H9 (cell line): ENCODE data around the gene PCBP2. TPM values are rescaled to one million over a fixed set of nuclear protein-coding genes. Genes with fewer than 3 reads are reported as not detected.
"Not testable (repeated sequence)": the region's sequence is repeated elsewhere in the genome, so short reads cannot be mapped to it uniquely, and the experiment has no call there.

ENCODE experiments used
- DNase-seq: peaks from one replicate; pipeline ENCODE4 v3.0.0-alpha.2; 2017
- H2AFZ ChIP-seq: one replicate; pipeline ENCODE4 v1.6.1; 2013; ENCODE audit warnings: mild to moderate bottlenecking, low read length, control low read depth, moderate library complexity
- H2AK5ac ChIP-seq: 2 replicates; pipeline ENCODE4 v1.6.1; 2013; ENCODE audit warnings: low read length, control low read depth, mixed read lengths; ENCODE audit not compliant: insufficient read length
- H2BK120ac ChIP-seq: one replicate; pipeline ENCODE4 v1.6.1; 2013; ENCODE audit warnings: low read depth, mild to moderate bottlenecking, low read length, control low read depth, inconsistent platforms; ENCODE audit not compliant: poor library complexity, severe bottlenecking
- H2BK12ac ChIP-seq: 2 replicates; pipeline ENCODE4 v1.6.1; 2013; ENCODE audit warnings: low read length, control low read depth, mixed read lengths, low read depth; ENCODE audit not compliant: insufficient read length
- H2BK15ac ChIP-seq: 2 replicates; pipeline ENCODE4 v1.6.1; 2013; ENCODE audit warnings: low read depth, low read length, control low read depth
- H2BK20ac ChIP-seq: one replicate; pipeline ENCODE4 v1.6.1; 2013; ENCODE audit warnings: low read depth, mild to moderate bottlenecking, low read length, control low read depth, inconsistent platforms; ENCODE audit not compliant: poor library complexity, severe bottlenecking
- H2BK5ac ChIP-seq: 2 replicates; pipeline ENCODE4 v1.6.1; 2013; ENCODE audit warnings: low read length, control low read depth, mixed read lengths; ENCODE audit not compliant: insufficient read length
- H3K14ac ChIP-seq: 2 replicates; pipeline ENCODE4 v1.6.1; 2013; ENCODE audit warnings: low read length, control low read depth; ENCODE audit not compliant: insufficient read depth
- H3K18ac ChIP-seq: 2 replicates; pipeline ENCODE4 v1.6.1; 2013; ENCODE audit warnings: low read depth, mild to moderate bottlenecking, mixed read lengths, low read length, control low read depth; ENCODE audit not compliant: insufficient read length
- H3K23ac ChIP-seq: 2 replicates; pipeline ENCODE4 v1.6.1; 2013; ENCODE audit warnings: low read length, control low read depth, mixed read lengths, low read depth; ENCODE audit not compliant: insufficient read length
- H3K23me2 ChIP-seq: 2 replicates; pipeline ENCODE4 v1.6.1; 2013; ENCODE audit warnings: low read depth, mild to moderate bottlenecking, mixed read lengths, low read length, control low read depth; ENCODE audit not compliant: insufficient read length, poor library complexity, severe bottlenecking
- H3K27ac ChIP-seq: 2 replicates; pipeline ENCODE4 v1.5.1; 2013; ENCODE audit warnings: low read length, control low read depth, mixed read lengths, low read depth; ENCODE audit not compliant: insufficient read length
- H3K27me3 ChIP-seq: 2 replicates; pipeline ENCODE4 v1.6.1; 2013; ENCODE audit warnings: low read length, control low read depth, inconsistent platforms; ENCODE audit not compliant: insufficient read depth
- H3K4ac ChIP-seq: 2 replicates; pipeline ENCODE4 v1.6.1; 2013; ENCODE audit warnings: low read depth, mild to moderate bottlenecking, control low read depth, inconsistent platforms, low read length, moderate library complexity
- H3K4me1 ChIP-seq: 2 replicates; pipeline ENCODE4 v1.6.1; 2013; ENCODE audit warnings: low read length, control low read depth, inconsistent platforms; ENCODE audit not compliant: insufficient read depth
- H3K4me2 ChIP-seq: 2 replicates; pipeline ENCODE4 v1.6.1; 2013; ENCODE audit warnings: low read length, control low read depth, mixed read lengths; ENCODE audit not compliant: insufficient read length, insufficient read depth
- H3K56ac ChIP-seq: 2 replicates; pipeline ENCODE4 v1.6.1; 2013; ENCODE audit warnings: low read depth, mild to moderate bottlenecking, mixed read lengths, low read length, control low read depth; ENCODE audit not compliant: insufficient read length
- H3K79me1 ChIP-seq: 2 replicates; pipeline ENCODE4 v1.6.1; 2013; ENCODE audit warnings: low read depth, mild to moderate bottlenecking, moderate library complexity, low read length, control low read depth, inconsistent platforms; ENCODE audit not compliant: insufficient read depth, poor library complexity, severe bottlenecking
- H3K79me2 ChIP-seq: 2 replicates; pipeline ENCODE4 v1.6.1; 2013; ENCODE audit warnings: low read length, control low read depth, inconsistent platforms; ENCODE audit not compliant: insufficient read depth
- H3K9ac ChIP-seq: 2 replicates; pipeline ENCODE4 v1.6.1; 2013; ENCODE audit warnings: low read length, control low read depth, mixed read lengths; ENCODE audit not compliant: insufficient read length; ENCODE audit errors: extremely low read depth
- H3K9me3 ChIP-seq: one replicate; pipeline ENCODE4 v1.6.1; 2013; ENCODE audit warnings: low read depth, low read length, inconsistent platforms; ENCODE audit not compliant: control insufficient read depth
- H3T11ph ChIP-seq: one replicate; pipeline ENCODE4 v1.6.1; 2013; ENCODE audit warnings: mild to moderate bottlenecking, low read length, control low read depth, inconsistent platforms
- H4K20me1 ChIP-seq: one replicate; pipeline ENCODE4 v1.6.1; 2013; ENCODE audit not compliant: control insufficient read depth, insufficient read length, insufficient read depth
- H4K5ac ChIP-seq: 2 replicates; pipeline ENCODE4 v1.6.1; 2013; ENCODE audit warnings: low read depth, mild to moderate bottlenecking, mixed read lengths, low read length, control low read depth; ENCODE audit not compliant: insufficient read length
- H4K8ac ChIP-seq: replicated peaks from 2 replicates; pipeline ENCODE4 v1.6.1; 2013; ENCODE audit warnings: low read length, control low read depth, mixed read lengths, low read depth; ENCODE audit not compliant: insufficient read length
- H4K91ac ChIP-seq: 2 replicates; pipeline ENCODE4 v1.6.1; 2013; ENCODE audit warnings: low read depth, mild to moderate bottlenecking, moderate library complexity, mixed read lengths, low read length, control low read depth; ENCODE audit not compliant: insufficient read length
- H3K27ac Mint-ChIP-seq, 3 experiments: 2 replicates in 2 of 3; 3 replicates in 1 of 3; pipeline ENCODE4 v1.8.0; 2020 to 2021; ENCODE audit warnings: mixed read lengths in 3 of 3, mild to moderate bottlenecking in 1 of 3, moderate library complexity in 1 of 3
- H3K27me3 Mint-ChIP-seq: 2 replicates; pipeline ENCODE4 v1.8.0; 2021; ENCODE audit warnings: low read depth, mild to moderate bottlenecking, moderate library complexity, mixed read lengths
- H3K36me3 Mint-ChIP-seq, 3 experiments: 2 replicates in 2 of 3; 3 replicates in 1 of 3; pipeline ENCODE4 v1.8.0; 2020 to 2021; ENCODE audit warnings: low read depth in 3 of 3, mixed read lengths in 3 of 3; ENCODE audit not compliant: insufficient read depth in 1 of 3
- H3K4me1 Mint-ChIP-seq, 2 experiments: 2 replicates each; pipeline ENCODE4 v1.8.0; 2020; ENCODE audit warnings: mixed read lengths in 2 of 2
- H3K4me3 Mint-ChIP-seq, 2 experiments: 2 replicates in 1 of 2; 3 replicates in 1 of 2; pipeline ENCODE4 v1.8.0; 2020 to 2021; ENCODE audit warnings: mild to moderate bottlenecking in 2 of 2, mixed read lengths in 2 of 2, moderate library complexity in 1 of 2
- H3K9me3 Mint-ChIP-seq, 2 experiments: 2 replicates in 1 of 2; 3 replicates in 1 of 2; pipeline ENCODE4 v1.8.0; 2020; ENCODE audit warnings: mild to moderate bottlenecking in 2 of 2, mixed read lengths in 2 of 2, moderate library complexity in 1 of 2
- CTCF ChIP-seq: fragments of 200-600 bp; sonication (generic); conservative IDR thresholded peaks from 3 replicates; pipeline ENCODE4 v1.8.0; 2021; ENCODE audit warnings: antibody characterized with exemption, mild to moderate bottlenecking
- WGBS: extraction: QIAGEN DNeasy Blood & Tissue Kit; methylation state at CpG from one replicate; pipeline ENCODE4 v1.1.7; 2013; ENCODE audit warnings: missing lambda C conversion rate, low lambda C conversion rate, mixed read lengths; ENCODE audit not compliant: insufficient read length; ENCODE audit errors: extremely low coverage; 5-methylcytosine and 5-hydroxymethylcytosine counted together
- total RNA-seq: library from RNA; stranded (reverse); gene quantifications from 2 replicates; pipeline ENCODE4 v1.2.1, GENCODE V29; 2021

PCBP2 gene
- total RNA-seq, 1 experiment from 2014 or later: 1,207 TPM

- H2BK15ac ChIP-seq: no peak overlapping the region
- H2BK12ac ChIP-seq: no peak overlapping the region
- no peaks in the 10 kb centered on the region for H3K4me1 ChIP-seq
- no peak overlapping the region for H2AFZ ChIP-seq
- Mint-ChIP-seq H3K36me3 (peaks cover 53 to 88% (median 86%) of the 10 kb centered on the region in 3 experiments), H3K27me3 (no peaks in the 10 kb centered on the region; the same call in 1 of the 2 replicates), H3K9me3 (no peaks in the 10 kb centered on the region), H3K27ac (peak overlapping the region in 2 of 3 experiments; percentile 75 to 91; a peak in 3 of 7 replicates), H3K4me3 (no peak overlapping the region), H3K4me1 (peaks cover 33 to 48% of the 10 kb centered on the region in 2 experiments)
- H3T11ph ChIP-seq: no peak overlapping the region
- no peaks in the 10 kb centered on the region for H4K20me1 ChIP-seq
- H4K8ac ChIP-seq: no peak overlapping the region
- no peak overlapping the region for H4K5ac ChIP-seq
- no peaks in the 10 kb centered on the region for H3K27me3 ChIP-seq
- no peak overlapping the region for H3K4ac ChIP-seq
- H3K9ac ChIP-seq: no peak overlapping the region
- no peak overlapping the region for H2BK120ac ChIP-seq
- H3K4me2 ChIP-seq: no peak overlapping the region
- H3K79me1 ChIP-seq: no peaks in the 10 kb centered on the region
- H3K56ac ChIP-seq: no peak overlapping the region
- DNase-seq: no peak
- no peak overlapping the region for H3K23ac ChIP-seq
- no peaks in the 10 kb centered on the region for H3K9me3 ChIP-seq
- H3K27ac ChIP-seq: no peak overlapping the region
- H3K23me2 ChIP-seq: no peaks in the 10 kb centered on the region
- no peaks in the 10 kb centered on the region for H3K79me2 ChIP-seq
- no peak overlapping the region for H2BK5ac ChIP-seq
- no peak overlapping the region for H2AK5ac ChIP-seq
- H4K91ac ChIP-seq: no peak overlapping the region
- no CpG with 5 or more reads among the region's 12 CpGs for WGBS
- no peak overlapping the region for H2BK20ac ChIP-seq
- no peak overlapping the region for H3K14ac ChIP-seq
- no peak for TF ChIP-seq CTCF
- H3K18ac ChIP-seq: no peak overlapping the region
Observed at GRCh38 chr12:53480491-53481442, 28.9 kb downstream of the PCBP2 start.

- Mint-ChIP-seq H3K27ac (peak overlapping the region in 2 of 3 experiments; percentile 91 to 92; a peak in 4 of 7 replicates), H3K4me1 (peaks cover 26 to 43% of the 10 kb centered on the region in 2 experiments), H3K36me3 (peaks cover 48 to 87% (median 84%) of the 10 kb centered on the region in 3 experiments)
- not testable (repeated sequence) for H3K9ac ChIP-seq, H4K5ac ChIP-seq, H3K23ac ChIP-seq, H4K91ac ChIP-seq, H3K9me3 ChIP-seq, H3K27me3 ChIP-seq, H3K79me2 ChIP-seq, H2BK120ac ChIP-seq, H4K20me1 ChIP-seq, H3K4me1 ChIP-seq, H2AK5ac ChIP-seq, H2BK5ac ChIP-seq, H4K8ac ChIP-seq, H3K14ac ChIP-seq, H3K79me1 ChIP-seq, H3K56ac ChIP-seq, H3K27me3 Mint-ChIP-seq, DNase-seq, H2BK15ac ChIP-seq, H3K9me3 Mint-ChIP-seq, H3K27ac ChIP-seq, H3T11ph ChIP-seq, H2BK20ac ChIP-seq, H3K4me3 Mint-ChIP-seq, H2AFZ ChIP-seq, H3K4ac ChIP-seq, H3K4me2 ChIP-seq, H3K18ac ChIP-seq, H3K23me2 ChIP-seq, H2BK12ac ChIP-seq
- no CpG with 5 or more reads among the region's 6 CpGs for WGBS
Observed at GRCh38 chr12:53481458-53481857, 29.6 kb downstream of the PCBP2 start.
